PFSK-1 (cell line): Measurements from ENCODE around the gene GALNT9.

Source experiments
- FOXP2 ChIP-seq: optimal IDR thresholded peaks from 2 replicates; pipeline ENCODE3; 2011; ENCODE audit warnings: borderline replicate concordance, control low read depth, inconsistent platforms; ENCODE audit not compliant: insufficient read depth; ENCODE audit errors: extremely low read length, extremely low read depth
- POLR2AphosphoS5 ChIP-seq: IDR thresholded peaks from 2 replicates; pipeline ENCODE4 v1.6.1; 2012; ENCODE audit warnings: low read depth, mild to moderate bottlenecking, control low read depth, low read length, moderate library complexity
- SIN3A ChIP-seq: IDR thresholded peaks from 2 replicates; pipeline ENCODE4 v1.6.1; 2012; ENCODE audit warnings: mild to moderate bottlenecking, low read length, moderate library complexity, borderline replicate concordance; ENCODE audit not compliant: insufficient read depth
- TAF1 ChIP-seq: IDR thresholded peaks from 2 replicates; pipeline ENCODE4 v1.6.1; 2012; ENCODE audit warnings: low read length, control low read depth, borderline replicate concordance; ENCODE audit not compliant: insufficient read depth
- TF ChIP-seq, protein P1 (sequence below), 2 experiments: IDR thresholded peaks; 2 replicates each; pipeline versions ENCODE4 v1.6.1 to v1.8.0; 2011 to 2012; ENCODE audit warnings: low read depth in 2 of 2, low read length in 2 of 2, control low read depth in 1 of 2, inconsistent platforms in 1 of 2, mild to moderate bottlenecking in 1 of 2, moderate library complexity in 1 of 2; ENCODE audit not compliant: insufficient read depth in 1 of 2

Gene GALNT9

DNA sequence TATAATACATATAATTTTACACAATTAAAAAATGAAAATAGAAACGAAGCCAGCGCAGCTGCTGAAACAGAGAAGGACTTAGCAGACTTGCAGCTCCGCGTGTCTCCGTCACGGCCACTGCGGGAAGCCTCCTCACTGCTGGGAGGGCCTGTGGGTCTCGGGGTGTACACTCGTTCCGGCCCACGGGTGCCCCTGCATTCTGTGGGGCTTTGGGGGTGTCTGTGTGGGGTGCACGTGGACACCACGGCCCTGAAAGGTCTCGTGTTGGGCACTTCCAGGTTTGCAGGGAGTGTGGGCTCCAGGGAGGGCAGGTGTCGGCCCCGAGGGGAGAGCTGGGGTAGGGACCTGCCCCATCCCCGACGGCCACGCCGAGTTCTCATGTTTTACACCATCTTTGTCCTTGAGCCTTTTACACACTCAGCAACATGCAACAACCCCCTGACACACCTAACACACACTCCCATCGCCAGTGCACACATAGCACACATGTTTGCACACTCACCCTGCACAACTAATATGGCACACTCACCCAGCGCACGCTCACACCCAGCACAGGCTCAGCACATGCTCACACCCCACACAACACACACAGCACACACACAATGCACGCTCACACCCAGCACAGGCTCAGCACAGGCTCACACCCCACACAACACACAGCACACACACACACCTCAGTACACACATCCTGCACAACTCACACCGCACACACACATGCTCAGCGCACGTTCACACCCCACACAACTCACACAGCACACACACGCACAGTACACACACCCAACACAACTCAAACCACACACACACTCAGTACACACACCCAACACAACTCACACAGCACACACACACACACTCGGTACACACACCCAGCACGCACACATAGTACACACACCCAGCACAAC, 148.5 kb downstream of the GALNT9 start:
- TF ChIP-seq POLR2AphosphoS5, result no peak
- TF ChIP-seq SIN3A, result no peak
- no peak for TF ChIP-seq TAF1
- TF ChIP-seq FOXP2, result no peak

DNA sequence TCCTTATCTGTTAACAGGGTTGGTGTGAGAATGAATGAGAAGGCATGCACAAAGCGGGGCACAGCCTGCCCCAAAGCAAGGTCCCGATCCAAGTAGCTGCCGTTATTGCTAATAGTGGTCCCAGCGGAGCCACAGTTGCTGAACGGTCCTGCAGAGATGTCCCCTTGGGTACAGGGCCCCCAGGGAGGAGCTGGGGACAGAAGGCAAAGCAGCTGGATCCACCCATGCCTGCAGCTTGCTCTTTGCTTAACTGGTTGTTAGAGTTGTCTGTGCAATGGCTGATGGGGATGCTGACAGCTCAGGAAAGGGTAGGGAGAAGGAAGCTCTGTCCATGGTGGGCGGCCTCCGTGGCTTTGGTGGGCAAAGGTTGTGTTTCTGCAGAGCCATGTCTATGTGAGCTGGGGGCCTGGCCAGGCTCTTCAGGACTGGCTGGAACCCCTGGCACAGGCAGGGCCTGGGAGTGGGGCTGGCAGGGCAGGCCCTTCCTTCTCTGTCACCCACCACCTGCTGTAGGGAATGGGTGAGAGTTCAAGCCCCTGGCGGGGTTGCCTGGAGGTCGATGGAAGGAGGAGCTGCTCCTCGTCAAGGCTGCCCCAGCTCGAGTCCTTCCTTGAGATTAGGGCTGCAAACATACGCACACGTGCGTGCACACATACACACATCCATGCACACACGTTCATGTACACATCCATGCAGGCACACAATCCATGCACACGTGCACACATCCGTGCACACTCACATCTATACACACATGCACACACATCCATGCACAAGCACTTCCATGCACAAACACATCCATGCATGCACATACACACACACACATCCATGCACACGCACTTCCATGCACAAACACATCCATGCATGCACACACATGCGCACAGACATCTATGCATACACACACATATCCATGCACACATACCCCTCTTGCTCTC, 149.7 kb downstream of the GALNT9 start:
- TF ChIP-seq FOXP2, result no peak
- no peak for TF ChIP-seq TAF1
- TF ChIP-seq SIN3A, result no peak
- TF ChIP-seq, protein P1, sequence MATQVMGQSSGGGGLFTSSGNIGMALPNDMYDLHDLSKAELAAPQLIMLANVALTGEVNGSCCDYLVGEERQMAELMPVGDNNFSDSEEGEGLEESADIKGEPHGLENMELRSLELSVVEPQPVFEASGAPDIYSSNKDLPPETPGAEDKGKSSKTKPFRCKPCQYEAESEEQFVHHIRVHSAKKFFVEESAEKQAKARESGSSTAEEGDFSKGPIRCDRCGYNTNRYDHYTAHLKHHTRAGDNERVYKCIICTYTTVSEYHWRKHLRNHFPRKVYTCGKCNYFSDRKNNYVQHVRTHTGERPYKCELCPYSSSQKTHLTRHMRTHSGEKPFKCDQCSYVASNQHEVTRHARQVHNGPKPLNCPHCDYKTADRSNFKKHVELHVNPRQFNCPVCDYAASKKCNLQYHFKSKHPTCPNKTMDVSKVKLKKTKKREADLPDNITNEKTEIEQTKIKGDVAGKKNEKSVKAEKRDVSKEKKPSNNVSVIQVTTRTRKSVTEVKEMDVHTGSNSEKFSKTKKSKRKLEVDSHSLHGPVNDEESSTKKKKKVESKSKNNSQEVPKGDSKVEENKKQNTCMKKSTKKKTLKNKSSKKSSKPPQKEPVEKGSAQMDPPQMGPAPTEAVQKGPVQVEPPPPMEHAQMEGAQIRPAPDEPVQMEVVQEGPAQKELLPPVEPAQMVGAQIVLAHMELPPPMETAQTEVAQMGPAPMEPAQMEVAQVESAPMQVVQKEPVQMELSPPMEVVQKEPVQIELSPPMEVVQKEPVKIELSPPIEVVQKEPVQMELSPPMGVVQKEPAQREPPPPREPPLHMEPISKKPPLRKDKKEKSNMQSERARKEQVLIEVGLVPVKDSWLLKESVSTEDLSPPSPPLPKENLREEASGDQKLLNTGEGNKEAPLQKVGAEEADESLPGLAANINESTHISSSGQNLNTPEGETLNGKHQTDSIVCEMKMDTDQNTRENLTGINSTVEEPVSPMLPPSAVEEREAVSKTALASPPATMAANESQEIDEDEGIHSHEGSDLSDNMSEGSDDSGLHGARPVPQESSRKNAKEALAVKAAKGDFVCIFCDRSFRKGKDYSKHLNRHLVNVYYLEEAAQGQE (IDR thresholded peaks at IDR 0.05; ENCODE audit: insufficient read depth in 1 of 2, low read depth in 2 of 2, low read length in 2 of 2), result peak; percentile 60 to 82
- no peak for TF ChIP-seq POLR2AphosphoS5

DNA sequence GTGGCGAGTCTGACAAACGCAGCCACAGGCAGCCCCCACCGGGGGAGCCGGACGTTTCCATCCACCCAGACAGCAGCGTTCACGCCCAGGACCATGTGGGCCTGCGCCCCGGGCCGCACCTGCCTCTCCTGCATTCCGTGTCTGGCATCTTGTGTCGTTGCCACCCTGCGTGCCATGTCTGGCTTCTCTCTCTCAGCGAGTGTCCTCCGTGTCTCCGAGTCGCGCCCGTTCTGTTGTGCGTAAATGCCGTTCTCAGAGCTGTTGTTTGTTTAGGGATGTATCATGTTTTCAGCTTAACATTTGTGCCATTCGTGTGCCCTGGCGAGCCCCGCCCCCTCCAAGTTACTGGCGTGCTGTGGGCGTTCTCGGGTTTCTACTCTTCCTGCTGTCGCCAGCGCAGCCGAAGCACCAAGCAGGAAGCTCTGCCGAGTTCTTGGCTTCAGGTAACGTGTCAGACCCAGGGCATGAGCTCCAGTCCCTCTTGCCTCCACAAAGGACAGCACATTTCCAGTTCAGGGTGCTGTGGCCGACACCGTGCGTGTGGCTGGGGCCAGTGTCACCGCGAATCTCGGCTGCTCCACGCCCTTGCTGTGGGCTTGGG, 150.5 kb downstream of the GALNT9 start:
- TF ChIP-seq POLR2AphosphoS5 (no peak), FOXP2 (no peak), SIN3A (no peak), TAF1 (no peak)
- TF ChIP-seq, protein P1 (IDR thresholded peaks at IDR 0.05; ENCODE audit: insufficient read depth in 1 of 2, low read depth in 2 of 2, low read length in 2 of 2), result no peak

DNA sequence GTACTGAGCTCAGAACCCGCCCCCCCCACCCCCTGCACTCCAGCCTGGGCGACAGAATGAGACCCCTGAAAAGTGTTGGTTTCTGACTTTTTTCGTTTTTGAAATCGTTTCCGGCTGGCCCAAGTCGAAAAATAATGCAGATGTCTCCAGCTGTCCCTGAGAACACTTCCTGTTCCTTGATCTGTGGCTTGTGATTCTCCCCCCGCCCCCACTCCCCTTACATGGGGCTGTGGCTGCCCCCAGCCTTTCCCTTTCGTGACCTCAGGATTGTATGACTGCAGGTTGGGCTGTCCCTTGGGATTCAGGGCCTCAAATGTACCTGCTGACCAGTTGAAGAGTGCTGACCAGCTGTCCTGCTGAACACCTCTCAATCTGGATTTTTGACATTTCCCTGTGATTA, 151.1 kb downstream of the GALNT9 start:
- TF ChIP-seq, protein P1 (IDR thresholded peaks at IDR 0.05; ENCODE audit: insufficient read depth in 1 of 2, low read depth in 2 of 2, low read length in 2 of 2), result 0 out of 4 replicates have a peak, but pooled peaks of 1 of the 2 experiments have one; percentile 34
- no peak for TF ChIP-seq TAF1

DNA sequence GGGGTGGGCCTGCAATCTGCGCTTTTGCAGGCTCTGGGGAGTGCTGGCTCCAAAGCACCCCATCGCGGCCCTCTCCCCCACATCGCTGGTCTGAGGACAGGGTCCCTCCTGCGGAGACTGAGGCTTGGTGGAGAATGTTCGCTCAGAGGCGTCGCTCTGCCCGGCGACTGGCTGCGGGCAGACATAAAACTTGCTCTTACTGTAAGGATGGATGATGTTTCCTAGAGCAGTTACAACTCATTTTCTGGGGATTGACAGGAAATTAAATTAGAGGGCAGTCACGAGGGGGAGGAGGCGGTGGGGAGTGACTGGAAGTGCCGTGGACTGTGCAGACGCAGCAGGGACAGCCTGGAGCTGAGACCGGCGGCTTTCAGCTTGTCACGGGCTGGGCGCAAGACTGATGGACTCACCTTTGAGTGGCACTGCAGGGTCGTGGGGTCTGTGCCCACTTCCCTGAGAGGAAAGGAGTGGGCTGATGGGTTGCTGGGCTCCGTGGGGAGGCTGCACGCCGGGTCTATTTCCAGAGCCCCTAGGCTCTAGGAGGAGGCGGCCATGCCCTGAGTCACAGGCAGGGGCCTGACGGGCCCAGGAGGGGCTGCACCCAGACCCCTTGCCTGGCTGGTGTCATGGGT, 152.4 kb downstream of the GALNT9 start:
- no peak for TF ChIP-seq SIN3A
- TF ChIP-seq, protein P1 (IDR thresholded peaks at IDR 0.05; ENCODE audit: insufficient read depth in 1 of 2, low read depth in 2 of 2, low read length in 2 of 2), result peak in 1 of 2 experiments; percentile 51; a peak in 1 of 4 replicates
